GM19099 (cell line): Measurements from ENCODE around the gene C17orf100.

Source experiments
- POLR2A ChIP-seq: IDR thresholded peaks from 3 replicates; pipeline ENCODE4 v1.6.1; 2011; ENCODE audit warnings: low read depth; ENCODE audit not compliant: insufficient read length; ENCODE audit errors: extremely low read depth

Gene C17orf100

DNA sequence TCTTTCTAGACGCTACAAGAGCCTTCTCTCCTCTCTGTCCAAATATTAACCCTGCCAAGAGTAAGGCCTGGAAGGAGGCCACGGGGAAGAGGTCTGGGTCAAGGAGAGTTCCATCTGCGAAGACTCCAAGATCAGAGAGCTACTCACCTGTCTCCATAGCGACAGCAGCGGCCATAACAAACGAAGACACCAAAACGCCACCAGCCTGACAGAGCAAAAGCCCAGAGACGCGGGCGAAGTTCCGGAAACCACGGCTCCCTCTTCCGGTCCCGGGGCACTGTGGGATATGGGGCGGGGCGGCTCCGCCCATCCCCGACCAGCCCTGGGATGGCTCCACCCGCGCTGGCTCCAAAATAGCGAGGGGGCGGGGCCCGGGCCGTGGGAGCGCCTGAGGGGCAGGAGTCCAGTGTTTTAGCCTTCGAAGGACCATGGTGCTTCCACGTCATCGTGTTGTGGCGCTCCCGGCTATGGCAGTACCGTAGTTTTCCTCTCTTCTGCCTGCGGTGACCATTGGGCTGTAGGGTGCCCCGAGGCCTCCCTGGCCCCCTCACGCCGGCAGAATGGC is at the start of gene C17orf100, which contains the start of gene MED31:
Gene C17orf100, plus strand, starts transcription at position 409 of the 565 bp plus-strand sequence. Its CDS starts 152 bp downstream, at position 561.
Gene MED31, minus strand, starts transcription at position 252 of the 565 bp plus-strand sequence. Its CDS starts 77 bp downstream, at position 175.
- peak; percentile 73 for TF ChIP-seq POLR2A

DNA sequence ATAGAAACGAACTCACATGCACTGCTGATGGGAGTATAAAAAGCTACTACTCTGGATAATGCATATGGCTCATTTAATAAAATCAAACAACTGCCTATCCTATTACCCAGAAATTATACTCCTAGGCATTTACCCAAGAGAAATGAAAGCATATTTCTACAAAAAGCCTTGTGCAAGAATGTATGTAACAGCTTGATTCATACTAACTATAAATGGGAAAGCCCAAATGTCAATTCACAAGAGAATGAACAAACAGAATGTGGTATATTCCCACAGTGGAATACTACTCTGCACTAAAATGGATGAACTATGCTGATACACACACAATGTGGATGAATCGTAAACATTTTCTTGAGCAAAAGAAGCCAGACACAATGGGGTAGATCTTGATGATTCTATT is 49.4 kb upstream of the C17orf100 start:
- TF ChIP-seq POLR2A, result no peak

DNA sequence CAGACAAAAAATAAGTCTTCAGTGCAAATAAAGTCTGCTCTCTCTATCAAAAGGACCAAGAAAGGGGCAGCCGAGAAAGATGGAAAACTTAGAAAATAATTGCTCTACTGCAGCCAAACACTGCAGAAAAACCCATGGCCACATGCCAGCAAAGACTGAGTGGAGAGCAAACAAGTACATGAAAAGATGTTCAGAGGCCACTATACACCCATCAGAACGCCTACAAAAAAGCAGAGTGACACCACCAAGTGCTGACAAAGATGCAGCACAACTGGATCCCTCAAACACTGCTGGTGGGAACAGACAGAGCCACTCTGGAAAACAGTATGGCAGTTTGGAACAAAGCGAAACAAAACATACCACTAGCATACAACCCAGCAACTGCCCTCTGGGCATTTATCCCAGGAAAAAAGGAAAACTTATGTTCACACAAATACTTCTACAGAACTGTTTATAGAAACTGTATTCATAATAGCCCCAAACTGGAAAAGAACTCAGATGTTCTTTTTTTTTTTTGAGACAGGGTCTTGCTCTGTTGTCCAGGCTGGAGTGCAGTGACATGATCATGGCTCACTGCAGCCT is 47.7 kb upstream of the C17orf100 start:
- TF ChIP-seq POLR2A, result no peak

DNA sequence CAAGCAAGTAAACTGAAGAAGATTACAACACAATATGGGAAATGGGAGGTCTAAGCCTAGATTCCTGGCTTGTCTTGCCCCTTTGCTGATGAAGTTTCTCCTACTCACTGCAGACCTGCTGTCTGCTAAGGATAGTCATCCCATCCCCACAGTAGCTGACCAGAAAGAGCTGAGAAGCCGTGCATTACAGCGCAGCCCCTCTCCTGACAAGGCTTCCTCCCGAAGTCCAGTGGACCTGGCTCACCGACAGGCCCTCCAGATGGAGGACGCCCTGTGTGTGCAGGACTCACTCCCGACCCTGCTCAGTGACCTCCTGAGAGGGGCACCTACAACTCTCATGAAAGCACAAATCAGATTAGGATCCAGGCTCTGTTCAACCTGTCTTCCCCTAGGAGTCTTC is 46.4 kb upstream of the C17orf100 start:
- TF ChIP-seq POLR2A, result no peak

DNA sequence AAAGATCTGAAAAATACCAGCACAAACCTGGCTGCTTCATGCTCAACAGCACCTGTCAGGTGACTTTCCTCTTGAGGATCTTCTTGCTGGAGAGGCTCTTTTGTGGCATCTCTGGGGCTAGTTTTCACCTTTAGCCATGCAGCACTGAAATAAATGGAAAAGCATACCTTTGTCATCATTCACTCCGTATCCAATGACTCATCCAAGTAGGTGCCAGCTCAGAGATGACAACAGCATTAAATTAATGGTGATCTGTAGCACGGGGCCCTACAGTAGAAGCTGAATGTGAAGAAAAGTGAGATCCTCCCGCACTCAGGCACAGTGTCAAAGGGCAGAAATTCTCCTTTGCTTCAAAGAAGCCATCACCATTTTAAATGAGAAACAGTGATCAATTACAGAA is 43.2 kb upstream of the C17orf100 start:
- TF ChIP-seq POLR2A, result no peak

DNA sequence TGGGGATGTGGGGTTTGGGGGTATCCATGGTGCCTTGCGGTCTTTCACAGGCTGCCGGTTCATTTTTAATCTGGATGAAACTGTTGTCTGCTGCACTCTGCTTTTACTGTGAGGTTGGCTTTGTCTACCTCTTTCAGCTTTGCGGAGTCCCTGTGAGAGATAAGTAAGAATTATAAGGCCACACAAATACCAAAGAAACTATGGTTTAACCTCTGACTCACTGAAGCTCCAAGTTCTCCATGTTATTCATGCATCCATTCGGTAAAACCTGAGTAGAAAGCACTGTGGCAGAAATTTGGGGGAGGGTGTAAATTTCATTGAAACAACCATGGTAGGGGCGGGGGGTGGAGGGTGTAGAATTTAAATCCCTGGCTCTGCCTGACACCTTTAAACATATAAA is 41.6 kb upstream of the C17orf100 start:
- TF ChIP-seq POLR2A, result no peak

DNA sequence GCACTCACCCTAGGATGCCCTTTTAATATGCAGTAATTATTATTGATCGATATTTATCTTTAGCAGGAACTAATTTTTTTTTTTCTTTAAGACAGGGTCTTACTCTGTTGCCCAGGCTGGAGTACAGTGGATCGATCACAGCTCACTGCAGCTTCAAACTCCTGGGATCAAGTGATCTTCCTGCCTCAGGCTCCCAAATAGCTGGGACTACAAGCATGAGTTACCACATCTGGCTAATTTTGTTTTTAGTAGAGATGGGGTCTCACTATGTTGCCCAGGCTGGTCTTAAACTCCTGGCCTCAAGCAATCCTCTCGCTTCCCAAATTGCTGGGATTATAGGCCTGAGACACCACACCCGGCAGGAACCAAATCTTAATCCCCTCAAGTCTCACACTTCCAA is 40.3 kb upstream of the C17orf100 start:
- TF ChIP-seq POLR2A, result no peak

DNA sequence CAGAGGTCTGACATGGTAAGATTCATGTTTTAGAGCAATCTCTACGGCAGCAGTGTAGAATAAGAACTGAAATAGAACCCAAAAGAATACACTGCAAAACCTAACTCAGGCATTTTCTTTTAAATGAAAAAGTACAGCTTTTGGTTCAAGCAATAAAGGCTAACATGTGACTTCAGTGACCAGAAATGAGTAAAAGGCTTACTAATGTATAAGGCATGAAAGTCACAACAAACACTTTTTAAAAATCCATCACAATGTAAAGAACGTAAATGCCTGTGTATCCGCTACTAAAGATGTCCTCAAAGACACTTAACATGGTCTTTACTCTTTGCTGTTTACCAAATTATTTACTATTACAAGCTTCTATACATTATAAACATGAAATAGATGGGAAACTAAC is 27.6 kb upstream of the C17orf100 start:
- no peak for TF ChIP-seq POLR2A

DNA sequence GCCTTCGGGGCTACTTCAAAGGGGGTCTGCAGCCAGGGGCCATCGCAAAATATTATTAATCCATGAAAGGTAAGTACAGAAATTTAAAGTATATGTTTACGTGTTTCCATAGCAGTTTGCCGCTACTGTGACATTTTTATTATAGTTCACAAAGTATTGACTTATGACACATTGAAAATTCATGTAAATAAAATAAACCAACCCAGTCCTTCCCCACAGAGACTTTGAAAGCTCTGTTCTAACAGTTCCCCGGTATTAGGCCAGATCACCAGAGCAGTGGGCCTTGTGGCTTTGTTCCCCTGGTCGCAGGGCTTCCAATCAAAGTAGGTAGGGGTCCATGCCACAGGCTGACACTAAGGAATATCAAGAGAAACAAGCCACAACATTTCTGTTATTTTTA is 24.9 kb upstream of the C17orf100 start:
- no peak for TF ChIP-seq POLR2A

DNA sequence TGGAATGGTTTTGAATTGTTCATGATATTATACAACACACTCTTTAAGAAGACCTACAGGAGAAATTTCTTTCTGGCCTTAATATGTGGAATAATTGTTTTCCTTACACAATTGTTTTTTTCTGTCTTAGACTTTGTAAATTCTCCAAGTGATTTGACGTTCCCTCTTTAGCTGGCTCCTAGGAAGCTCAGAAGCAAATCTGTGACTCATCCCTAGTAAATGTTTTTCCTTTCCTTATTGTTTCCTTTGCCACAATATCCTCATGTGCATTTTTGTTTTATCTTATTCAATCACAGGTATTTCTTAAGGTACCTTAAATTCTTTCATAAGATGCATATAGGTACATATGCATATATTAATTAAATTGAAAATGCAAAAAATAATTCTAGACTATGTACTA is 24.5 kb upstream of the C17orf100 start:
- TF ChIP-seq POLR2A, result no peak

DNA sequence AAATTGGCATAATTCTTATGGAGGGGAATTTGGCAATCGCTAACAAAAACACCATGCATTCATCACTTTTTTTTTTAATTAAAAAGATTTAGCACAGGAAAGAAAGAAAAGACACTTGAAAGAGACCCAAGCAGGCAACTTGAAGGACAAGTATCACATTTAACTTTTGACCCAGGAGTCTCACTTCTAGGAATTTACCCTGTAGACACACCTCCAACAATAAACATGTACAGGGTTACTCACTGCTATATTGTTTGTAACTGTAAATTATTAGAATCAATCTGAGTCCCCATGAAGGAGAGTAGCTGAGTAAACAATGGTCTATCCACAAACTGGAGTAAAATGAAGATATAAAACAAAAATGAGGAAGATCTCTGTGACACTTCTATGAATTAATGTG is 21.2 kb upstream of the C17orf100 start:
- TF ChIP-seq POLR2A, result no peak

DNA sequence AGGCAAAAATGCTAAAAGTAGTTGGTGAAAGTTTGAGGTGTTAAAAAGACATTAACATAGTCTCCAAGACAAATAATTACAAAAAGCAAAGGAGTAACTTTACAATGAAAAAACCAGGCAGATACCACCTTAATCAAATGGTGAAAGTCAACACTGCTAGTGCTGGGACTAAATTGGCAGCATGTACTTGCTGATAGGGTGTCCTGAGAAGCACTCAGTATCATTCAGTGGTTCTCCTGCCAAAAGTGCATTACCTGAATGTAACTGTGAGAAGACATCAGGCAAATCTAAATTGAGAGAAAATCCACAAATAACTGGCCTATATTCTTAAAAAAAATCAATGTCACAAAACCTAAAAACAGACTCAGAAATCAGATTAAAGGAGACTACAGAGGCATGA is 19.0 kb upstream of the C17orf100 start:
- no peak for TF ChIP-seq POLR2A

DNA sequence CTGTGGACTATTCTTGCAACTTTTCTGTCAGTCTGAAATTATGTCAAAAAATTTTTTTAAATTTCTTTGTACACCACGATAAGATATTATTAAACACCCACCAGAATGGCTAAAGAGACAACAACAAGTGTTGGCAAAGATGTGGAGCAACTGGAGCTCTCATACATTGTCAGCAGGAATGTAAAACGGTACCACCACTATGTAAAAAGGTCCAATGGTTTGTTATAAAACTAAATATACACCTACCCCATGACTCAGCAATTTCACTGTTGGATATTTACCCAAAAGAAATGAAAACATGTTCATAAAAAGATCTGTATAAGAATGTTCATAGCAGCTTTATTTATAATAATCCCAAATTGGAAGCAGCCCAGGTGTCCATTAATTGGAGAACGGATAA is 18.3 kb upstream of the C17orf100 start:
- no peak for TF ChIP-seq POLR2A

DNA sequence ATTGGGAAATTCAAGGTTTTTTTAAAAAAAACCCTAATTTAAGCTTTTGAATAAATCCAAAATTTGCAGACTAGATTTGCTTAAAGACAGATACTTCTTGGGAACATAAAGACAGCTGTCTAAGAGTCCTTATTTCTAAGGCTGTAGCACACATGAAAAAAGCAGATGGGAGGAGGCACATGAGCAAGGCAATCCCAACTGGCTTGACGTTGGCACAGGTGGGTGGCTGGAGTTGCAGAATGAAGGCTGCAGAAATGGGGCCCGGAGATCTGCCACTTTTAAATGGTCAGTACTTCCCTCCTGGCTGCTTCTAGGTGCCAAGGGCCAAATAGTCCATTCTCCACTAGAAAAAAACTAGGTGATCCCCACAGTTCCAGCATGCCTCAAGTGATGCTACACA is 15.5 kb upstream of the C17orf100 start:
- no peak for TF ChIP-seq POLR2A

DNA sequence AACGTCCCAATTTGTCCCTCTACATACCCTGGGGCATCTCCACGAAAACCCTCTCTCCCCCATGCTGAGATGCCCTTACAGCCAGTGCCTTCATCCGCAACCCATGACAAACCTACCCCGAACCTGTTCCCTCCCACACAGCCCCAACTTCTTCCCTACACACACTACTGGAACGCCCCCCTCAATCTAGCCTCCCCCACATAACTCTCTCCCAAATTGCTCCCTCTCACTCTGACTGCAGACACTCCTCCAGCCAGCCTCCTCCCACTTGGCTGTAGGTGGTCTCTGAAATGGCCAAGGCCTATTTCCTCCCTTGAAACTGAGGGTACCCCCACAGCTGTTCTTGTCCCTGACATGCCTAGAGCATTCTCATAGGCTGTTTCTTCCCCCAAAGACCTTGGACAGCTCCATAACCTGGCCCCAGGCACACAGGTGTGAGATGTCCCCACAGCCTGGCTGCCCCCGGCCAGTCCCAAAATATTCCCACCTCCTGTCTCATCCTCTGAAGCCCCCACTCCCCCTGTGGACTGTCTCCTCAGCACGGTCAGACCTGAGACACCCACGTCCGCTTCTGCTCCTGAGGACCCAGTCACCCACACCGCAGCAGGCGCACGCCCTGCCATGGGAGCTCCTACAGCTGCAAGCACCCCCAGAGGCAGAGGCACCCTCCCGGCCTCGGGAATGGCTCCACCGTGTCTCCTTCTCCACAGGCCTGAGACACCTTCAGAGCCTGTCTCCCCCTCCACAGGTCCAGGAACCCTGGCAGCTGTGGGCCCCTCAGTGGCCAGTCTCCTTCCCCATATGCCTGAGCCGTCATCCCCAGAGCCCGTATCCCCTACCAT is 14.7 kb upstream of the C17orf100 start:
- TF ChIP-seq POLR2A, result no peak

DNA sequence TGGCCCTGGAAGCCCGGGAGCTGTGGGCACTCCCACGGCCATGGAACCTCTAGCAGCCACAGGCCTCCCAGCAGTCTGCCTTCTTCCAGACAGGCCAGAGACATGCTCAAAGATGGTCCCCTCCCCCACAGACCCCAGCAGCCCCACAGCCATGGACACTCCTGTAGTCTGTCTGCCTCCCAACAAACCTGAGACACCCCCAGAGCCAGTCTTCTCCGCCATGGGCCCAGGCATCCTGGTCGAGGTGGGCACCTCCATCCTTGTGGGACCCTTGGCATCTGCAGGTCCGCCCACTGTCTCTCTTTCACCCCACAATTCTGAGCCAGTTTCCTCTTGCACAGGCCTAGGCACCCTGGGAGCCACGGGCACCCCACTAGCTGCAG is 14.1 kb upstream of the C17orf100 start:
- no peak for TF ChIP-seq POLR2A
